OCI-LY7 (cell line): Measurements from ENCODE around the gene HEATR5A.

Experiments used
- CTCF ChIP-seq: fragments of 200-600 bp; sonication (generic); conservative IDR thresholded peaks from 2 replicates; pipeline ENCODE4 v1.5.1; 2014; ENCODE audit warnings: mild to moderate bottlenecking, antibody characterized with exemption, low read length, moderate library complexity, mixed read lengths
- EZH2phosphoT487 ChIP-seq: fragments of 200-600 bp; sonication (generic); IDR thresholded peaks from 2 replicates; pipeline ENCODE4 v1.6.1; 2018; ENCODE audit warnings: low read depth, borderline replicate concordance, mild to moderate bottlenecking, mixed run types, antibody characterized with exemption, low read length, moderate library complexity, mixed read lengths

GRCh38 chr14:31277085-31277484 is 143.3 kb downstream of the HEATR5A start:
- TF ChIP-seq CTCF (no peak), EZH2phosphoT487 (no peak)
